ENCODE measurements around the gene KAT2A. TPM values are rescaled to one million over a fixed set of nuclear protein-coding genes. Genes with fewer than 3 reads are reported as not detected.

The KAT2A gene
- total RNA-seq (2022; extraction: Qiagen RNA extraction; ENCODE audit: low read depth) = 31.8 to 56.4 TPM (median 52.0 TPM) in 5 replicates

GRCh38 chr17:42120770-42121769 lies at the start of gene KAT2A:
Gene KAT2A (minus strand): TSS chr17:42121367. CDS start chr17:42121304, 63 bp downstream.

GRCh38 chr17:42122371-42123303 lies 1.5 kb upstream of the KAT2A start, which contains the start of gene HSPB9:
Gene HSPB9 (plus strand): TSS chr17:42122804. CDS start chr17:42122851, 47 bp downstream.

GRCh38 chr17:42112552-42113176 lies 8.5 kb downstream of the KAT2A start, which contains the start of gene DHX58:
Gene DHX58 (minus strand): TSS chr17:42112714. CDS start chr17:42111892, 822 bp downstream.

GRCh38 chr17:42097691-42098631 lies 23.2 kb downstream of the KAT2A start, which contains the start of gene ZNF385C:
Gene ZNF385C (minus strand): TSS chr17:42098473. CDS start chr17:42063056, 35,417 bp downstream.

Other genes with a start within 250 kb of the KAT2A start
- 248 to 316 TPM (median 287 TPM) in 5 replicates for gene ACLY, start 202.4 kb downstream of the KAT2A start, total RNA-seq (2022; extraction: Qiagen RNA extraction; ENCODE audit: low read depth)
- 1.2 to 2.0 TPM (median 1.5 TPM) in 5 replicates for gene ODAD4, start 190.8 kb downstream of the KAT2A start, total RNA-seq (2022; extraction: Qiagen RNA extraction; ENCODE audit: low read depth)
- 53.6 to 76.8 TPM (median 69.5 TPM) in 5 replicates for gene CNP, start 154.6 kb downstream of the KAT2A start, total RNA-seq (2022; extraction: Qiagen RNA extraction; ENCODE audit: low read depth)
- 116 to 138 TPM (median 126 TPM) in 5 replicates for gene DNAJC7, start 103.9 kb downstream of the KAT2A start, total RNA-seq (2022; extraction: Qiagen RNA extraction; ENCODE audit: low read depth)
- gene NKIRAS2, start 101.3 kb downstream of the KAT2A start, total RNA-seq (2022; extraction: Qiagen RNA extraction; ENCODE audit: low read depth) = 40.2 to 49.3 TPM (median 45.6 TPM) in 5 replicates
- gene C17orf113, start 70.8 kb downstream of the KAT2A start, total RNA-seq (2022; extraction: Qiagen RNA extraction; ENCODE audit: low read depth) = 0.40 to 1.2 TPM (median 0.76 TPM) in 5 replicates
- 0.19 to 0.44 TPM (median 0.22 TPM) in 4 of 5 replicates, not detected in the other for gene ZNF385C, start 22.9 kb downstream of the KAT2A start, total RNA-seq (2022; extraction: Qiagen RNA extraction; ENCODE audit: low read depth)
- 0.40 to 0.70 TPM (median 0.46 TPM) in 5 replicates for gene DHX58, start 8.7 kb downstream of the KAT2A start, total RNA-seq (2022; extraction: Qiagen RNA extraction; ENCODE audit: low read depth)
- not detected in 5 replicates for gene HSPB9, start 1.4 kb upstream of the KAT2A start, total RNA-seq (2022; extraction: Qiagen RNA extraction; ENCODE audit: low read depth)
- gene RAB5C, start 33.6 kb upstream of the KAT2A start, total RNA-seq (2022; extraction: Qiagen RNA extraction; ENCODE audit: low read depth) = 198 to 273 TPM (median 264 TPM) in 5 replicates
- 0.18 to 0.48 TPM (median 0.33 TPM) in 5 replicates for gene KCNH4, start 59.8 kb upstream of the KAT2A start, total RNA-seq (2022; extraction: Qiagen RNA extraction; ENCODE audit: low read depth)
- 0.55 TPM in 1 of 5 replicates, not detected in the others for gene HCRT, start 64.1 kb upstream of the KAT2A start, total RNA-seq (2022; extraction: Qiagen RNA extraction; ENCODE audit: low read depth)
- gene GHDC, start 73.1 kb upstream of the KAT2A start, total RNA-seq (2022; extraction: Qiagen RNA extraction; ENCODE audit: low read depth) = 11.9 to 22.4 TPM (median 20.1 TPM) in 5 replicates
- gene STAT5B, start 155.0 kb upstream of the KAT2A start, total RNA-seq (2022; extraction: Qiagen RNA extraction; ENCODE audit: low read depth) = 22.4 to 32.5 TPM (median 29.7 TPM) in 5 replicates
- 4.4 to 7.2 TPM (median 5.7 TPM) in 5 replicates for gene STAT5A, start 167.1 kb upstream of the KAT2A start, total RNA-seq (2022; extraction: Qiagen RNA extraction; ENCODE audit: low read depth)